T-helper 2 cell (primary cell): ENCODE data around the gene CD93.

ENCODE experiments used
- DNase-seq, 5 experiments: peaks; one replicate each; pipeline versions ENCODE4 v3.0.0 to v3.0.0-alpha.2; 2012 to 2022

CD93 gene

GRCh38 chr20:23099791-23100719 lies 13.9 kb upstream of the CD93 start:
- no peak for DNase-seq

- no peak for DNase-seq
Observed at GRCh38 chr20:23097636-23098580, 11.8 kb upstream of the CD93 start.

GRCh38 chr20:23096986-23097520 lies 10.9 kb upstream of the CD93 start:
- no peak for DNase-seq

- no peak for DNase-seq
Observed at GRCh38 chr20:23096097-23096496, 10.0 kb upstream of the CD93 start.

GRCh38 chr20:23095499-23095898 lies 9.4 kb upstream of the CD93 start:
- DNase-seq = no peak

- no peak for DNase-seq
Observed at GRCh38 chr20:23094927-23095326, 8.8 kb upstream of the CD93 start.

GRCh38 chr20:23094213-23094896 lies 8.2 kb upstream of the CD93 start:
- DNase-seq = peak in 1 of 5 experiments; percentile 31

GRCh38 chr20:23093613-23094012 lies 7.5 kb upstream of the CD93 start:
- DNase-seq = no peak

GRCh38 chr20:23092861-23093495 lies 6.9 kb upstream of the CD93 start:
- peak in 1 of 5 experiments; percentile 9 for DNase-seq

GRCh38 chr20:23092384-23092756 lies 6.2 kb upstream of the CD93 start:
- no peak for DNase-seq

GRCh38 chr20:23091721-23092383 lies 5.7 kb upstream of the CD93 start:
- DNase-seq = no peak

- no peak for DNase-seq
Observed at GRCh38 chr20:23090878-23091277, 4.8 kb upstream of the CD93 start.

GRCh38 chr20:23090147-23090546 lies 4.0 kb upstream of the CD93 start:
- DNase-seq = no peak

GRCh38 chr20:23088866-23089265 lies 2.7 kb upstream of the CD93 start:
- DNase-seq = no peak

GRCh38 chr20:23087587-23088251 lies 1.6 kb upstream of the CD93 start:
- DNase-seq = no peak

- DNase-seq = no peak
Observed at GRCh38 chr20:23086931-23087411, 847 bp upstream of the CD93 start.

GRCh38 chr20:23085436-23086055 lies 578 bp downstream of the CD93 start:
- DNase-seq = no peak

GRCh38 chr20:23084845-23085365 lies 1.2 kb downstream of the CD93 start:
- DNase-seq = no peak

- DNase-seq = no peak
Observed at GRCh38 chr20:23084282-23084844, 1.8 kb downstream of the CD93 start.
